Measurements from ENCODE around the gene SPATA3.

- no peak for TF ChIP-seq CTCF (IDR thresholded peaks at IDR 0.05; ENCODE audit: low read length)
- no peak for TF ChIP-seq EZH2 (IDR thresholded peaks at IDR 0.05; ENCODE audit: borderline replicate concordance, low read length)
Observed at GRCh38 chr2:230954746-230955145, 41.2 kb upstream of the SPATA3 start.

Data from OCI-LY1 (cell line).